Thoracic aorta (tissue), 2 donors: ENCODE results near the gene TAF1B. TPM values are rescaled to one million over a fixed set of nuclear protein-coding genes. Genes with fewer than 3 reads are reported as not detected.

Experiments used
- ATAC-seq: fragments of 150-250 bp; one replicate; pipeline ENCODE4 v1.8.0; 2017; ENCODE audit warnings: low read depth; ENCODE audit not compliant: insufficient number of reproducible peaks, low FRiP score
- DNase-seq: peaks from one replicate; pipeline ENCODE4 v3.0.0-alpha.2; 2020; ENCODE audit warnings: low spot score
- H3K27ac ChIP-seq, 2 donors: fragments of 200-600 bp; sonication (generic); 1 replicate in 1 of 2; 2 replicates in 1 of 2; pipeline ENCODE4 v1.5.1; 2016; ENCODE audit warnings: mild to moderate bottlenecking in 2 of 2, moderate library complexity in 2 of 2
- H3K27me3 ChIP-seq: fragments of 200-600 bp; sonication (generic); replicated peaks from 2 replicates; pipeline ENCODE4 v1.6.0; 2016; ENCODE audit warnings: mild to moderate bottlenecking; ENCODE audit not compliant: insufficient read depth
- H3K36me3 ChIP-seq: fragments of 200-600 bp; sonication (generic); one replicate; pipeline ENCODE4 v1.5.1; 2016
- H3K4me1 ChIP-seq, 2 donors: fragments of 200-600 bp; sonication (generic); 1 replicate in 1 of 2; 2 replicates in 1 of 2; pipeline versions ENCODE4 v1.5.1 to v1.6.0; 2016; ENCODE audit warnings: low read depth in 2 of 2, mild to moderate bottlenecking in 1 of 2; ENCODE audit not compliant: control insufficient read depth in 1 of 2
- H3K4me3 ChIP-seq: fragments of 200-600 bp; sonication (generic); 2 replicates; pipeline ENCODE4 v1.5.1; 2016; ENCODE audit warnings: mild to moderate bottlenecking
- H3K9me3 ChIP-seq: fragments of 200-600 bp; sonication (generic); 2 replicates; pipeline ENCODE4 v1.5.1; 2016
- total RNA-seq, 2 donors: library from RNA; depleted of rRNA; stranded (reverse); fragments of >200 nt; gene quantifications; one replicate each; pipeline versions ENCODE4 v1.1.0 to v1.2.3, GENCODE V29; 2016
- TF ChIP-seq, protein P1 (sequence below): fragments of 200-600 bp; sonication (generic); IDR thresholded peaks from one replicate; pipeline ENCODE4 v1.5.1; 2019; ENCODE audit warnings: antibody characterized with exemption

TAF1B gene
- total RNA-seq, 2 donors from 2014 or later: 8.3 to 11.2 TPM

DNA sequence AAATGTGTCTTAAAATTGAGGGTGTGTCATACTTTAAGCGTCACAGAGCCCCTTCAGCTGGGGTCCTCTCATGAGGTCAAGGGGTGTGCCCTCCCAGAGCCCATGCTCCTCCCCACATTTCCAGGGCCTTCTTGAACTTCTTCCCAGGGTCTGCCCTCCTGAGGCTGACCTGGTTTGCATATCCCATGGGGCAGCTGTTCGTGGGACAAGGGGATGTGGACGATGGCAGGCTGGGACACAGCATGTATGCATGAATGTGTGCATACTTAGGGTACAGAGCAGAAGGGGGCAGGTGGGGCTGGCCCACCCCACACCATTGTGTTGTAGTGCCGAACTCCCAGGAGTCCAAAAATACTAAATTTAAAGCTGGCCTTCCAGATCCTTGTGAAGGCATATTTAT lies 46.2 kb upstream of the TAF1B start:
- Histone ChIP-seq H3K4me1 (peaks cover 0 to 10% of the 10 kb centered on the region in 2 donors), H3K36me3 (no peaks in the 10 kb centered on the region), H3K4me3 (no peak overlapping the region), H3K27ac (no peak overlapping the region), H3K27me3 (no peaks in the 10 kb centered on the region), H3K9me3 (no peaks in the 10 kb centered on the region)
- no peak for DNase-seq
- TF ChIP-seq, protein P1, sequence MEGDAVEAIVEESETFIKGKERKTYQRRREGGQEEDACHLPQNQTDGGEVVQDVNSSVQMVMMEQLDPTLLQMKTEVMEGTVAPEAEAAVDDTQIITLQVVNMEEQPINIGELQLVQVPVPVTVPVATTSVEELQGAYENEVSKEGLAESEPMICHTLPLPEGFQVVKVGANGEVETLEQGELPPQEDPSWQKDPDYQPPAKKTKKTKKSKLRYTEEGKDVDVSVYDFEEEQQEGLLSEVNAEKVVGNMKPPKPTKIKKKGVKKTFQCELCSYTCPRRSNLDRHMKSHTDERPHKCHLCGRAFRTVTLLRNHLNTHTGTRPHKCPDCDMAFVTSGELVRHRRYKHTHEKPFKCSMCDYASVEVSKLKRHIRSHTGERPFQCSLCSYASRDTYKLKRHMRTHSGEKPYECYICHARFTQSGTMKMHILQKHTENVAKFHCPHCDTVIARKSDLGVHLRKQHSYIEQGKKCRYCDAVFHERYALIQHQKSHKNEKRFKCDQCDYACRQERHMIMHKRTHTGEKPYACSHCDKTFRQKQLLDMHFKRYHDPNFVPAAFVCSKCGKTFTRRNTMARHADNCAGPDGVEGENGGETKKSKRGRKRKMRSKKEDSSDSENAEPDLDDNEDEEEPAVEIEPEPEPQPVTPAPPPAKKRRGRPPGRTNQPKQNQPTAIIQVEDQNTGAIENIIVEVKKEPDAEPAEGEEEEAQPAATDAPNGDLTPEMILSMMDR: no peak
- ATAC-seq: no peak

GRCh38 chr2:9797681-9798556 lies 45.4 kb upstream of the TAF1B start:
- no peaks in the 10 kb centered on the region for H3K36me3 ChIP-seq
- H3K27ac ChIP-seq: no peak overlapping the region
- ATAC-seq (no peak), DNase-seq (no peak)
- no peaks in the 10 kb centered on the region for H3K9me3 ChIP-seq
- TF ChIP-seq, protein P1: no peak
- no peaks in the 10 kb centered on the region for H3K27me3 ChIP-seq
- H3K4me3 ChIP-seq: no peak overlapping the region
- peaks cover 5 to 18% of the 10 kb centered on the region in 2 donors for H3K4me1 ChIP-seq

GRCh38 chr2:9799011-9799596 lies 44.2 kb upstream of the TAF1B start:
- Histone ChIP-seq H3K9me3 (no peaks in the 10 kb centered on the region), H3K4me1 (peaks cover 5 to 22% of the 10 kb centered on the region in 2 donors), H3K27me3 (no peaks in the 10 kb centered on the region), H3K36me3 (no peaks in the 10 kb centered on the region), H3K4me3 (peak overlapping the region; percentile 41), H3K27ac (no peak overlapping the region)
- ATAC-seq (peak; percentile 1), DNase-seq (no peak)
- TF ChIP-seq, protein P1: no peak

- peak; percentile 38 for DNase-seq
- Histone ChIP-seq H3K36me3 (no peaks in the 10 kb centered on the region), H3K9me3 (no peaks in the 10 kb centered on the region), H3K4me3 (peak overlapping the region; percentile 41), H3K4me1 (peaks cover 5 to 22% of the 10 kb centered on the region in 2 donors), H3K27me3 (no peaks in the 10 kb centered on the region), H3K27ac (no peak overlapping the region)
- peak; percentile 56 for ATAC-seq
- TF ChIP-seq, protein P1: peak; percentile 97
Measured at GRCh38 chr2:9799729-9800632, 43.3 kb upstream of the TAF1B start.

GRCh38 chr2:9800639-9800974 lies 42.7 kb upstream of the TAF1B start:
- H3K27ac ChIP-seq: no peak overlapping the region
- no peak overlapping the region for H3K4me3 ChIP-seq
- peaks cover 5 to 22% of the 10 kb centered on the region in 2 donors for H3K4me1 ChIP-seq
- H3K27me3 ChIP-seq: no peaks in the 10 kb centered on the region
- no peaks in the 10 kb centered on the region for H3K36me3 ChIP-seq
- no peaks in the 10 kb centered on the region for H3K9me3 ChIP-seq
- no peak for ATAC-seq
- no peak for DNase-seq
- TF ChIP-seq, protein P1: no peak
